Spleen (tissue), 11 donors: ENCODE results near the gene LRMDA. TPM values are rescaled to one million over a fixed set of nuclear protein-coding genes. Genes with fewer than 3 reads are reported as not detected.

ENCODE experiments used
- DNase-seq: peaks from one replicate; pipeline ENCODE4 v3.0.0-alpha.2; 2020
- H3K27ac ChIP-seq, 8 donors: fragments of 200-600 bp; sonication (generic) in 7 of 8; 1 replicate in 4 of 8; 2 replicates in 4 of 8; pipeline versions ENCODE4 v1.5.0 to v1.8.0; 2016 to 2021; ENCODE audit warnings: inconsistent platforms in 4 of 8, mild to moderate bottlenecking in 4 of 8, moderate library complexity in 1 of 8
- H3K27me3 ChIP-seq, 7 donors: fragments of 200-600 bp; sonication (generic) in 6 of 7; replicated peaks in 1 of 7; 1 replicate in 4 of 7; 2 replicates in 3 of 7; pipeline versions ENCODE4 v1.5.0 to v1.8.0; 2016 to 2021; ENCODE audit warnings: inconsistent platforms in 3 of 7, mild to moderate bottlenecking in 1 of 7
- H3K36me3 ChIP-seq, 6 donors: fragments of 200-600 bp; sonication (generic) in 5 of 6; 1 replicate in 4 of 6; 2 replicates in 2 of 6; pipeline versions ENCODE4 v1.5.0 to v1.8.0; 2016 to 2021; ENCODE audit warnings: inconsistent platforms in 2 of 6
- H3K4me1 ChIP-seq, 6 donors: fragments of 200-600 bp; sonication (generic) in 5 of 6; 1 replicate in 3 of 6; 2 replicates in 3 of 6; pipeline versions ENCODE4 v1.5.0 to v1.8.0; 2016 to 2021; ENCODE audit warnings: inconsistent platforms in 3 of 6
- H3K4me3 ChIP-seq, 8 donors: fragments of 200-600 bp; sonication (generic) in 7 of 8; 1 replicate in 4 of 8; 2 replicates in 4 of 8; pipeline versions ENCODE4 v1.5.0 to v1.8.0; 2016 to 2021; ENCODE audit warnings: inconsistent platforms in 4 of 8, mild to moderate bottlenecking in 4 of 8, moderate library complexity in 2 of 8
- H3K9me3 ChIP-seq, 8 donors: fragments of 200-600 bp; sonication (generic) in 7 of 8; 1 replicate in 4 of 8; 2 replicates in 4 of 8; pipeline versions ENCODE4 v1.5.0 to v1.8.0; 2016 to 2021; ENCODE audit warnings: inconsistent platforms in 4 of 8
- POLR2A ChIP-seq, 3 donors: fragments of 450-650 bp; IDR thresholded peaks; one replicate each; pipeline ENCODE4 v1.5.1; 2017; ENCODE audit warnings: antibody characterized with exemption in 3 of 3, mild to moderate bottlenecking in 1 of 3
- POLR2AphosphoS5 ChIP-seq, 3 donors: sonication (generic); formaldehyde crosslinking; IDR thresholded peaks; one replicate each; pipeline ENCODE4 v1.5.1; 2017; ENCODE audit warnings: antibody characterized with exemption in 3 of 3
- whole genome bisulfite sequencing, 5 donors: extraction: QIAGEN DNeasy Blood & Tissue Kit in 3 of 5; methylation state at CpG; one replicate each; pipeline versions ENCODE4 v1.1.5 to v1.1.7; 2013 to 2018; 5-methylcytosine and 5-hydroxymethylcytosine counted together
- intact Hi-C: fragments of 100-400 bp; cut with DNase I; formaldehyde crosslinking; loops from one replicate; pipeline ENCODE4 v1.15.0; 2023; ENCODE audit warnings: low total_unique reads
- polyA plus RNA-seq, 3 donors: library from polyadenylated mRNA; stranded (reverse); fragments of 200-250 nt; gene quantifications; one replicate each; pipeline ENCODE4 v1.2.1, GENCODE V29; 2013
- total RNA-seq, 7 donors: library from RNA; depleted of rRNA in 3 of 7; stranded (reverse); fragments of >200 nt in 3 of 7; fragmentation: NEBNext Ultra II Directional in 4 of 7; extraction: Animal tissue kit (Norgen Biotek cat#: 25700) in 4 of 7; gene quantifications; one replicate each; pipeline versions ENCODE4 v1.1.0 to v1.2.1, GENCODE V29; 2016 to 2021
- TF ChIP-seq, protein P1 (sequence below), 11 experiments: fragments of 200-600 bp in 7 of 11; fragments of 450-650 bp in 4 of 11; sonication (generic) in 4 of 11; IDR thresholded peaks in 8 of 11; conservative IDR thresholded peaks in 3 of 11; 1 replicate in 7 of 11; 2 replicates in 4 of 11; pipeline versions ENCODE4 v1.4.0 to v1.8.0; 2016 to 2021; ENCODE audit warnings: antibody characterized with exemption in 11 of 11, inconsistent platforms in 4 of 11, mild to moderate bottlenecking in 1 of 11
- donor health status: healthy with polysubstance abuse.
- donor health status: DM: no; HTN: no; CAD: no; lungs with moderate emphysema.
- donor health status: DM: no; HTN: no; CAD: no.
- donor health status: Bipolar disorder and iron deficiency.
- donor health status: healthy.
- donor health status: DM: no; HTN: no; CAD: no.
- donor health status: DM: yes; HTN: yes; CAD: no.

Gene LRMDA
- total and polyA plus RNA-seq, 10 donors, result 7.3 to 46.6 (median 28.2) TPM

DNA sequence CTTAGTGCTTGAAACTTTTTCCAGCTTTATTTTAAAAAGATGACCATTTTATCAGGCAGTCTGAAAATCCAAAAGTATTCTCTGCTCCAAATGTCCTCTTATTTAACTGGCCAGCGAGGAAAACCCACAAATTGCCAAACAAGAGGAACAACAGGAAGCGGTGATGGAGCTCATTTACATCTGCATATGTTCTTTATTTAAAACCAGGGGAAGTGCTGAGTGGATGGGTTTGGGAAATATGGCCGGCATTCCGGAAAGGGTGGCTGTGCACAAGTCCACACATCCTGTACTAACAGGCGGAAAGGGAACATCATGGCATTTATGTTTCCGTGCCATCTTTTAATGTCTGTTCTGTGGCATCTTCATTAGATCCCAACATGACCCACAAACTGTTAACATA is 974.5 kb downstream of the LRMDA start:
- no peaks in the 10 kb centered on the region for H3K4me1 ChIP-seq

DNA sequence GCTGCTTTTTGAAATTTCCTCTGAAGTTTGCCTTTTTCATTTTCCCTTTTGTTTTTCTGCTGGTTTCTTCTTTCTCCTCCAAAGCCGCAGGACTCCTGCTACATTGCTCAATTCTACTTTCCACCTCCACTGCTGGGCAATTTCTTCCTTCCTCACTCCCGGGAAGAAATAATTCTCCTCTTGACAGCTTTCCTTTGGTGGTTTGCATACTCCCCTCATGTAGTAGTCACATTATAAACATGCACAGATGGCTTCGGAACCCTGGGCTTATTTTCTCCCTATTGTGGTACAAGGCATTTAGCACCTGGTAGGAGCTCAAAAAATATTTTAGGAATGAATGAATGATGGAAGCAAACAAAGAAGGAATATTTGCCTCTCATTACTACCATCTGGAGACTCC is 977.2 kb downstream of the LRMDA start:
- no peak for TF ChIP-seq POLR2AphosphoS5 (IDR thresholded peaks at IDR 0.05)
- TF ChIP-seq, protein P1, sequence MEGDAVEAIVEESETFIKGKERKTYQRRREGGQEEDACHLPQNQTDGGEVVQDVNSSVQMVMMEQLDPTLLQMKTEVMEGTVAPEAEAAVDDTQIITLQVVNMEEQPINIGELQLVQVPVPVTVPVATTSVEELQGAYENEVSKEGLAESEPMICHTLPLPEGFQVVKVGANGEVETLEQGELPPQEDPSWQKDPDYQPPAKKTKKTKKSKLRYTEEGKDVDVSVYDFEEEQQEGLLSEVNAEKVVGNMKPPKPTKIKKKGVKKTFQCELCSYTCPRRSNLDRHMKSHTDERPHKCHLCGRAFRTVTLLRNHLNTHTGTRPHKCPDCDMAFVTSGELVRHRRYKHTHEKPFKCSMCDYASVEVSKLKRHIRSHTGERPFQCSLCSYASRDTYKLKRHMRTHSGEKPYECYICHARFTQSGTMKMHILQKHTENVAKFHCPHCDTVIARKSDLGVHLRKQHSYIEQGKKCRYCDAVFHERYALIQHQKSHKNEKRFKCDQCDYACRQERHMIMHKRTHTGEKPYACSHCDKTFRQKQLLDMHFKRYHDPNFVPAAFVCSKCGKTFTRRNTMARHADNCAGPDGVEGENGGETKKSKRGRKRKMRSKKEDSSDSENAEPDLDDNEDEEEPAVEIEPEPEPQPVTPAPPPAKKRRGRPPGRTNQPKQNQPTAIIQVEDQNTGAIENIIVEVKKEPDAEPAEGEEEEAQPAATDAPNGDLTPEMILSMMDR (IDR thresholded peaks at IDR 0.05 in 8 of 11, conservative IDR thresholded peaks at IDR 0.05 in 3 of 11), result no peak
- TF ChIP-seq POLR2A (IDR thresholded peaks at IDR 0.05), result no peak
- no peak overlapping the region for H3K27ac ChIP-seq
- H3K27me3 ChIP-seq, result no peaks in the 10 kb centered on the region
- no peak for DNase-seq
- WGBS, 5 donors, result 58 to 70% (median 69%) methylated on average over 3 of the region's 3 CpGs
- H3K9me3 ChIP-seq, result peaks cover 0 to 20% (median 5%) of the 10 kb centered on the region in 8 donors
- H3K4me3 ChIP-seq, result no peak overlapping the region
- no peaks in the 10 kb centered on the region for H3K36me3 ChIP-seq
- no peaks in the 10 kb centered on the region for H3K4me1 ChIP-seq
- intact Hi-C loops, result no loop called here

More for the DNA sequence above, 974.5 kb downstream of the LRMDA start:
- Histone ChIP-seq H3K9me3 (peaks cover 0 to 13% (median 3%) of the 10 kb centered on the region in 8 donors), H3K27ac (no peak overlapping the region), H3K4me3 (no peak overlapping the region), H3K27me3 (no peaks in the 10 kb centered on the region), H3K36me3 (no peaks in the 10 kb centered on the region)
- intact Hi-C loops, result no loop called here
- WGBS, 5 donors, result 57 to 80% (median 70%) methylated on average over 6 of the region's 6 CpGs
- DNase-seq, result no peak
- TF ChIP-seq POLR2A (IDR thresholded peaks at IDR 0.05) (no peak), POLR2AphosphoS5 (IDR thresholded peaks at IDR 0.05) (no peak)
- TF ChIP-seq, protein P1 (IDR thresholded peaks at IDR 0.05 in 8 of 11, conservative IDR thresholded peaks at IDR 0.05 in 3 of 11), result no peak

DNA sequence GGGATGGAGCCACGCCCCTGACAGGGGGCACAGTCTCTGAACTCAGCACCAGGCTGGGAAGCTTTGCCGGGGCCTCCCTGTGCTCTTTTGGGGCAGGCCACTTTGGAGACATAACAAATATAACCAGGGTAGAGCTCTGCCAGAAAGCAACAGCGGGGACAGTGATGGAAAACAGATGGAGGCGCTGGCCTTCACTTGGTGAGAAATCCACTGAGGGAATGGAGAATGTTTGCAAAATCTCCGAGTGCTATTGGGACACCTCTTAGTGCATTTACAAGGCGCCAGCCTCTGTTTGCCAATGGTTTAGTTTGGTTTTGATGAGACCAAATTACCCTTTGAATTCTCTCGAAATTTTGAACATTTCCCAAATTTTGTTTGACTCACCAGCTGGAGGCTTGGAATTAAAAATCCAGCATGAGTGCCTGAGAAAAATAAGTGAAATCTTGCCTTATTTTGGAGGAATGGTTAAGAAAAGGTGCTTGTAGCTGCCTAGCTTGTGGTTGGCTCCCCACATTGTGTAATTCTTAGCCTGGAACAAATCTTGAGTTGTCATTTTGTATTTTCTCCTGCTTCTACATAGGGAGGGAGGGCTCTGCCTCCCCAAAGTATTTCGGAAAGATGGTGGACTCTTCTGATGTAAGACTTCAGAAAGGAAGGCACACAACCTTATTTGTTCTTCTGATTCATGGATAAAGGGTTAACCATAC is 980.5 kb downstream of the LRMDA start:
- 84 to 92% (median 88%) methylated on average over 8 of the region's 8 CpGs for WGBS, 5 donors
- Histone ChIP-seq H3K9me3 (peaks cover 0 to 6% (median 0%) of the 10 kb centered on the region in 8 donors), H3K27ac (no peak overlapping the region), H3K36me3 (no peaks in the 10 kb centered on the region), H3K4me1 (no peaks in the 10 kb centered on the region), H3K4me3 (no peak overlapping the region), H3K27me3 (no peaks in the 10 kb centered on the region)
- TF ChIP-seq POLR2AphosphoS5 (IDR thresholded peaks at IDR 0.05) (no peak), POLR2A (IDR thresholded peaks at IDR 0.05) (no peak)
- TF ChIP-seq, protein P1 (IDR thresholded peaks at IDR 0.05 in 8 of 11, conservative IDR thresholded peaks at IDR 0.05 in 3 of 11), result no peak
- DNase-seq, result no peak
- intact Hi-C loops, result no loop called here

DNA sequence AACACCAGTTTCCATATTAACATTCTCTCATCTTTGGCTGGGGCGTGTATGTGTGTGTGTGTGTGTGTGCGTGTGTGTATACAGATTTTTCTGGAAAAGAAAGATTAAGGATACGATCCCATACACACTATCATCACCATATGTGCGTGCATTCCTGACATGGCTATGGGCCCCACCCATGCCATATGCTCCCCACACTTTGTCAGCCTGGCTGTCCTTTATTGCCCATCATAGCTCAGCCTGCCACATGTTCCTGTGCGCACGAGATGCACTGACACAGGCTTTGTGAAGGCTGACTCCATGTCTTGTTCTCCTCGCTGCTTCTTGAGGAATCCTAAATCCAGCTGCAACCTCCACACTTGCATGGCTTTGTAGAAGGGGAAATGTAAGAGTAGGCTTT is 984.1 kb downstream of the LRMDA start:
- H3K27me3 ChIP-seq, result no peaks in the 10 kb centered on the region
- H3K9me3 ChIP-seq, result peaks cover 0 to 15% (median 3%) of the 10 kb centered on the region in 8 donors
- no peak overlapping the region for H3K4me3 ChIP-seq
- no peak for DNase-seq
- H3K27ac ChIP-seq, result no peak overlapping the region
- TF ChIP-seq, protein P1 (IDR thresholded peaks at IDR 0.05 in 8 of 11, conservative IDR thresholded peaks at IDR 0.05 in 3 of 11), result no peak
- TF ChIP-seq POLR2AphosphoS5 (IDR thresholded peaks at IDR 0.05) (no peak), POLR2A (IDR thresholded peaks at IDR 0.05) (no peak)
- H3K36me3 ChIP-seq, result no peaks in the 10 kb centered on the region
- H3K4me1 ChIP-seq, result no peaks in the 10 kb centered on the region
- WGBS, 5 donors, result 87 to 96% (median 93%) methylated on average over 7 of the region's 7 CpGs
- intact Hi-C loops, result no loop called here
